Astrocyte of the cerebellum (primary cell): ENCODE data around the gene TAF4B.

Experiments used
- DNase-seq: peaks from one replicate; pipeline ENCODE4 v3.0.0-alpha.2; 2011; ENCODE audit warnings: low read depth
- H3K4me3 ChIP-seq: 2 replicates; pipeline ENCODE4 v1.5.1; 2011; ENCODE audit warnings: mild to moderate bottlenecking, low read depth, low read length, moderate library complexity
- CTCF ChIP-seq: IDR thresholded peaks from 2 replicates; pipeline ENCODE4 v1.5.1; 2012; ENCODE audit warnings: low read length, low read depth, moderate library complexity, mild to moderate bottlenecking; ENCODE audit errors: missing control alignments
- in situ Hi-C: cut with HindIII; loops from 2 replicates; pipeline ENCODE4 v1.10.0; 2017; ENCODE audit warnings: low sequenced_read_pairs

Gene TAF4B

GRCh38 chr18:26386441-26386840 is 160.2 kb downstream of the TAF4B start:
- no peak overlapping the region for H3K4me3 ChIP-seq
- in situ Hi-C loops: no loop called here
- DNase-seq: no peak
- TF ChIP-seq CTCF: no peak

GRCh38 chr18:26394047-26394654 is 167.9 kb downstream of the TAF4B start:
- TF ChIP-seq CTCF: no peak
- no peak for DNase-seq
- H3K4me3 ChIP-seq: no peak overlapping the region
- in situ Hi-C loops: no loop called here

- TF ChIP-seq CTCF: no peak
- in situ Hi-C loops: no loop called here
- no peak for DNase-seq
- H3K4me3 ChIP-seq: no peak overlapping the region
Measured at GRCh38 chr18:26397019-26397418, 170.8 kb downstream of the TAF4B start.

GRCh38 chr18:26403491-26403890 is 177.2 kb downstream of the TAF4B start:
- in situ Hi-C loops: no loop called here
- no peak for TF ChIP-seq CTCF
- DNase-seq: no peak
- no peak overlapping the region for H3K4me3 ChIP-seq

GRCh38 chr18:26405190-26405801 is 179.1 kb downstream of the TAF4B start:
- in situ Hi-C loops: no loop called here
- peak; percentile 50 for TF ChIP-seq CTCF
- no peak overlapping the region for H3K4me3 ChIP-seq
- DNase-seq: no peak

GRCh38 chr18:26406324-26406723 is 180.1 kb downstream of the TAF4B start:
- no peak for TF ChIP-seq CTCF
- in situ Hi-C loops: no loop called here
- H3K4me3 ChIP-seq: no peak overlapping the region
- no peak for DNase-seq
